ENCODE data around the gene KRIT1.

DNA sequence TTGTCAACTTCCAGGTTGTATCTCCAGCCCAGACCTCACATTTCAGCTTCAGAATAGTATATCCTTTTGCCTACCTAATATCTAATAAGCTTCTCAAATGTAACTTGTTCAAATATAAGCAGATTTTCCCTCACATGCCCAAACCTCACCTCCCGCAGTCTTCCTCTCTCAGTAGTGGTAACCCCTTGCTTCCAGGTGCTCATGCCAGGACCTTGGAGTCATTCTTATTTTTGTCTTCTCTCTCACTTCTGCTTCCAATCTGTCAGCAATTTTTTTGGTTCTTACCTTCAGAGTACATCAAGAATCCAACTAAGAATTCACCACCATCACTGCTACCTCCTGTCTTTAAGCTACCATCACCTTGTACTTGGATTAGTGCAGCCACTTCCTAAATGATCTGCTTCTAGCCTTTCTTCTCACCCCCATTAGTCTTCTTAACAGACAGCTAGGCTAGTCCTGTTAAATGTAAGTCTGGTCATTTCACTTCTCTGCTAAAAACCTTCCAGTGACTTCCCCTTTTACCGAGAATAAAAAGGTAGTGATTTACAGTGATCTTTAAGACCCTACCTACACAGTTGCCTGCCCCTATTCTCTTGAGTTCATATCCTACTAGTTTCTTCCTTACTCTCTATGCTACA, 14.0 kb upstream of the KRIT1 start:
- TF ChIP-seq POLR2AphosphoS5 (IDR thresholded peaks at IDR 0.05; ENCODE audit: insufficient read depth in 1 of 2, low read depth in 1 of 2) = no peak
- TF ChIP-seq, protein P1, sequence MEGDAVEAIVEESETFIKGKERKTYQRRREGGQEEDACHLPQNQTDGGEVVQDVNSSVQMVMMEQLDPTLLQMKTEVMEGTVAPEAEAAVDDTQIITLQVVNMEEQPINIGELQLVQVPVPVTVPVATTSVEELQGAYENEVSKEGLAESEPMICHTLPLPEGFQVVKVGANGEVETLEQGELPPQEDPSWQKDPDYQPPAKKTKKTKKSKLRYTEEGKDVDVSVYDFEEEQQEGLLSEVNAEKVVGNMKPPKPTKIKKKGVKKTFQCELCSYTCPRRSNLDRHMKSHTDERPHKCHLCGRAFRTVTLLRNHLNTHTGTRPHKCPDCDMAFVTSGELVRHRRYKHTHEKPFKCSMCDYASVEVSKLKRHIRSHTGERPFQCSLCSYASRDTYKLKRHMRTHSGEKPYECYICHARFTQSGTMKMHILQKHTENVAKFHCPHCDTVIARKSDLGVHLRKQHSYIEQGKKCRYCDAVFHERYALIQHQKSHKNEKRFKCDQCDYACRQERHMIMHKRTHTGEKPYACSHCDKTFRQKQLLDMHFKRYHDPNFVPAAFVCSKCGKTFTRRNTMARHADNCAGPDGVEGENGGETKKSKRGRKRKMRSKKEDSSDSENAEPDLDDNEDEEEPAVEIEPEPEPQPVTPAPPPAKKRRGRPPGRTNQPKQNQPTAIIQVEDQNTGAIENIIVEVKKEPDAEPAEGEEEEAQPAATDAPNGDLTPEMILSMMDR (IDR thresholded peaks at IDR 0.05) = no peak
- TF ChIP-seq POLR2A (IDR thresholded peaks at IDR 0.05) = no peak
